ENCODE data around the gene MTSS2.
"Not testable (repeated sequence)": the region's sequence is repeated elsewhere in the genome, so short reads cannot be mapped to it uniquely, and the experiment has no call there.

Gene MTSS2

GRCh38 chr16:70684146-70685060 lies 1.4 kb downstream of the MTSS2 start:
- no peak for DNase-seq

GRCh38 chr16:70683146-70683944 lies 2.5 kb downstream of the MTSS2 start:
- DNase-seq = no peak

- no peak for DNase-seq
Measured at GRCh38 chr16:70682239-70683145, 3.4 kb downstream of the MTSS2 start.

GRCh38 chr16:70681382-70682238 lies 4.2 kb downstream of the MTSS2 start:
- no peak for DNase-seq

- DNase-seq = no peak
Measured at GRCh38 chr16:70680495-70681381, 5.1 kb downstream of the MTSS2 start.

- no peak for DNase-seq
Measured at GRCh38 chr16:70679671-70680494, 6.0 kb downstream of the MTSS2 start.

GRCh38 chr16:70678898-70679670 lies 6.8 kb downstream of the MTSS2 start:
- DNase-seq = no peak

GRCh38 chr16:70678121-70678897 lies 7.5 kb downstream of the MTSS2 start:
- no peak for DNase-seq

- no peak for DNase-seq
Measured at GRCh38 chr16:70677499-70678120, 8.2 kb downstream of the MTSS2 start.

GRCh38 chr16:70676675-70677498 lies 9.0 kb downstream of the MTSS2 start:
- DNase-seq = no peak

GRCh38 chr16:70675851-70676513 lies 9.9 kb downstream of the MTSS2 start:
- no peak for DNase-seq

- DNase-seq = no peak
Measured at GRCh38 chr16:70674221-70675014, 11.4 kb downstream of the MTSS2 start.

- DNase-seq = not testable (repeated sequence)
Measured at GRCh38 chr16:70670938-70671337, 14.9 kb downstream of the MTSS2 start.

- DNase-seq = no peak
Measured at GRCh38 chr16:70670175-70670574, 15.7 kb downstream of the MTSS2 start.
